GM12878 (cell line): ENCODE results near the gene SLC2A2. TPM values are rescaled to one million over a fixed set of nuclear protein-coding genes. Genes with fewer than 3 reads are reported as not detected.

Source experiments
- ATAC-seq: fragments of 200-7000 bp; cut with Tn5 transposase; 3 replicates; pipeline ENCODE4 v1.9.1; 2020; ENCODE audit warnings: mild to moderate bottlenecking, moderate library complexity
- BruUV-seq: library from RNA; stranded (reverse); fragments of 400-500 nt; replicated peaks from 2 replicates; lab custom pipeline; 2021; lab: Mats Ljungman, UMichigan
- CTCF ChIA-PET: fragments of 300-600 bp; sonication (Branson Sonifier 250); formaldehyde crosslinking; extraction: SDS; loops from one replicate; lab custom pipeline; 2021; ENCODE audit warnings: inconsistent platforms; lab: Yijun Ruan, JAX
- POLR2A ChIA-PET: fragments of 350-600 bp; formaldehyde crosslinking; extraction: SDS; loops from one replicate; lab custom pipeline; 2021; ENCODE audit warnings: inconsistent platforms; lab: Charles Lee
- RAD21 ChIA-PET: fragments of 300-600 bp; sonication (Branson Sonifier 250); formaldehyde crosslinking; loops from one replicate; lab custom pipeline; 2023; ENCODE audit warnings: antibody characterized with exemption; ENCODE audit not compliant: unreplicated experiment; lab: Charles Lee
- SMC1A ChIA-PET: fragments of 300-600 bp; sonication (Branson Sonifier 250); formaldehyde crosslinking; loops from one replicate; lab custom pipeline; 2023; ENCODE audit not compliant: unreplicated experiment, uncharacterized antibody; lab: Charles Lee
- DNase-seq: peaks from one replicate; pipeline ENCODE4 v3.0.0-alpha.2; 2011; ENCODE audit warnings: low read depth, low spot score
- FAIRE-seq: peaks from 3 replicates; lab custom pipeline; 2011; peaks lifted over from hg19 to GRCh38; lab: Jason Lieb, UNC
- H2AFZ ChIP-seq: 2 replicates; pipeline ENCODE4 v1.6.0; 2011; ENCODE audit warnings: low read depth, low read length, control low read depth; ENCODE audit not compliant: control insufficient read depth
- H3K27ac ChIP-seq: 2 replicates; pipeline ENCODE4 v1.5.1; 2011; ENCODE audit warnings: control low read depth; ENCODE audit not compliant: control insufficient read depth, insufficient read depth
- H3K27me3 ChIP-seq, 2 experiments: replicated peaks in 1 of 2; 2 replicates each; pipeline versions ENCODE4 v1.6.0 to v1.6.1; 2011; ENCODE audit warnings: low read length in 1 of 2; ENCODE audit not compliant: control insufficient read depth in 2 of 2, insufficient read depth in 2 of 2
- H3K36me3 ChIP-seq, 2 experiments: 2 replicates each; pipeline ENCODE4 v1.5.1; 2011; ENCODE audit warnings: low read length in 1 of 2; ENCODE audit not compliant: control insufficient read depth in 2 of 2, insufficient read depth in 2 of 2
- H3K4me1 ChIP-seq: 2 replicates; pipeline ENCODE4 v1.6.1; 2011; ENCODE audit warnings: mild to moderate bottlenecking, low read length, moderate library complexity, mixed read lengths; ENCODE audit not compliant: control insufficient read depth, insufficient read depth
- H3K4me2 ChIP-seq: 2 replicates; pipeline ENCODE4 v1.6.0; 2011; ENCODE audit warnings: control low read depth; ENCODE audit not compliant: control insufficient read depth, insufficient read depth
- H3K4me3 ChIP-seq: fragments of 200-600 bp; sonication (generic); 2 replicates; pipeline ENCODE4 v1.5.1; 2016
- H3K79me2 ChIP-seq: 2 replicates; pipeline ENCODE4 v1.6.0; 2011; ENCODE audit warnings: low read length; ENCODE audit not compliant: control insufficient read depth, insufficient read depth
- H3K9ac ChIP-seq: 2 replicates; pipeline ENCODE4 v1.8.0; 2011; ENCODE audit warnings: low read length, control low read depth, mixed read lengths; ENCODE audit not compliant: control insufficient read depth, insufficient read depth
- H3K9me3 ChIP-seq: replicated peaks from 3 replicates; pipeline ENCODE4 v1.5.1; 2011; ENCODE audit warnings: mild to moderate bottlenecking, low read length; ENCODE audit not compliant: control insufficient read depth, insufficient read depth
- H4K20me1 ChIP-seq: 2 replicates; pipeline ENCODE4 v1.6.0; 2011; ENCODE audit not compliant: control insufficient read depth, insufficient read depth
- BCL11A ChIP-seq: IDR thresholded peaks from 2 replicates; pipeline ENCODE4 v1.6.1; 2011; ENCODE audit warnings: low read depth, low read length
- CHD1 ChIP-seq: IDR thresholded peaks from 2 replicates; pipeline ENCODE4 v1.6.1; 2012; ENCODE audit warnings: low read depth, low read length, improper control_type of control experiment
- FOXM1 ChIP-seq: IDR thresholded peaks from 2 replicates; pipeline ENCODE4 v1.6.1; 2012; ENCODE audit warnings: low read depth, mild to moderate bottlenecking, inconsistent platforms, low read length, moderate library complexity
- MTA3 ChIP-seq: IDR thresholded peaks from 2 replicates; pipeline ENCODE4 v1.6.1; 2012; ENCODE audit warnings: low read length, inconsistent platforms, borderline replicate concordance
- POLR2AphosphoS5 ChIP-seq: IDR thresholded peaks from 2 replicates; pipeline ENCODE4 v1.6.1; 2011; ENCODE audit warnings: mild to moderate bottlenecking, low read length, inconsistent platforms
- RUNX3 ChIP-seq: IDR thresholded peaks from 2 replicates; pipeline ENCODE4 v1.6.1; 2012; ENCODE audit warnings: low read length, inconsistent platforms
- WGBS: methylation state at CpG from one replicate; pipeline ENCODE4 v1.1.6; 2016; ENCODE audit warnings: low lambda C conversion rate; ENCODE audit not compliant: insufficient replicate concordance, insufficient coverage; ENCODE audit errors: missing lambda C conversion rate; 5-methylcytosine and 5-hydroxymethylcytosine counted together
- in situ Hi-C: fragments of 300-500 bp; cut with MboI; formaldehyde crosslinking; loops from 9 replicates; pipeline ENCODE4 v1.14.3; 2018; ENCODE audit warnings: mixed read lengths
- intact Hi-C: fragments of 100-400 bp; cut with micrococcal nuclease; formaldehyde crosslinking; loops from one replicate; pipeline ENCODE4 v1.14.2; 2022; ENCODE audit not compliant: unreplicated experiment
- polyA plus RNA-seq, 11 experiments: library from polyadenylated mRNA; depleted of rRNA in 4 of 11; unstranded in 6 of 11; stranded (reverse) in 5 of 11; fragments of >200 nt; fragmentation: Nextera tagmentation in 4 of 11; fragmentation: Illumina TruSeq in 1 of 11; extraction: Ambion mirVana in 4 of 11; extraction: Trizol in 1 of 11; gene quantifications; 1 replicate in 1 of 11; 2 replicates in 10 of 11; pipeline versions ENCODE4 v1.2.1 to v1.2.3, GENCODE V29; 2011 to 2016; ENCODE audit warnings: inconsistent platforms in 2 of 11, missing spikeins in 2 of 11, low read depth in 1 of 11
- total RNA-seq, 4 experiments: library from RNA; depleted of rRNA in 3 of 4; stranded (reverse); fragments of >200 nt in 3 of 4; fragmentation: Illumina TruSeq in 1 of 4; extraction: Trizol in 1 of 4; gene quantifications; 2 replicates each; pipeline versions ENCODE4 v1.2.1 to v1.2.3, GENCODE V29; 2013 to 2021
- TF ChIP-seq, protein P1 (sequence below): fragments of 450-650 bp; IDR thresholded peaks from 2 replicates; pipeline ENCODE4 v1.6.1; 2017; ENCODE audit warnings: mild to moderate bottlenecking, moderate library complexity
- TF ChIP-seq, protein P2 (sequence below): IDR thresholded peaks from 2 replicates; pipeline ENCODE4 v1.6.1; 2012; ENCODE audit warnings: mild to moderate bottlenecking, low read depth, low read length
- TF ChIP-seq, protein P3 (sequence below): fragments of 450-650 bp; IDR thresholded peaks from 2 replicates; pipeline ENCODE4 v1.6.1; 2018; ENCODE audit warnings: mild to moderate bottlenecking, low read depth, moderate library complexity; ENCODE audit not compliant: partially characterized antibody
- TF ChIP-seq, protein P4 (sequence below): IDR thresholded peaks from 2 replicates; pipeline ENCODE4 v1.6.1; 2011; ENCODE audit warnings: low read depth, mild to moderate bottlenecking, low read length, moderate library complexity, borderline replicate concordance; ENCODE audit errors: extremely low read depth

SLC2A2 gene
- total and polyA plus RNA-seq, 10 of the 15 experiments (the other 5 are each of a cell fraction or from before 2014, with no cell fraction given), result 0.04 to 0.10 (median 0.04) TPM; not detected in 7

DNA sequence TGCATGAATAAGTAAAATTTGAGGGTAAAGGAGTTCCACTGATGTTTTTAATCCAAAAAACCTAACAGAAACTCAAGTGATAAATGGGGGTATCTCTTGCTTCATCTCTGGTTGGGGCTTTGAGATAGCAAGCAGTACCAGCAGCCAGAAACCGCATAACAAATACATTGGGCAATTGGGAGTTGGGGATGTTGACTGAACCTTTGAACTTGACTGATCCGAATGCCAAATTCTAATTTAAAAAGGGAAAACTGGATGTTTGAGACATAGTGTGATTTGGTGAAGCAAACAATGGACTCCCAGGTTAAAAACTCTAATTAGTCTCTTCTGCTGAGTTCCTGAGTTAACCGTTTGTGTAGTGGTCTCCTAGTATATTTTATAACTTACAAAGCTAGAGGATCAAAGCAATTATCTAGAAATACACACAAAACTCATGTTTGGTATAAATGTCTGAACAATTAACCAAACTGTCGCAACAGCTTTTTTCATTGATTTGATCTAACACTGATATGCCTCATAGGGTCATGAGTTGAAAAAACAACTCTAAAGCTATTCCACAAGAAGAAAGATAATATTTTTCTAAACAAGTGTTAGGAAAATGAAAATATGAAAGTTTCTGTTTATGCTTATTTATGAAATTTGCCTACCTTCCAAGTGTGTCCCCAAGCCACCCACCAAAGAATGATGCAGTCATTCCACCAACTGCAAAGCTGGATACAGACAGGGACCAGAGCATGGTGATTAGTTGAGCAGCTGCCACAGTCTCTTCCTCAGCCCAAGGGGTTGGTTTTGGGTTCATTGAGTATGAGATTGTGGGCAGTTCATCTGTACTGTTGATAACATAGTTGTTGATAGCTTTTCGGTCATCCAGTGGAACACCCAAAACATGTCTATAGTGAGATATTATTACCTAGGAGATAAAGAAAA is 12.4 kb downstream of the SLC2A2 start:
- TF ChIP-seq POLR2AphosphoS5 (no peak), BCL11A (no peak), CHD1 (no peak), MTA3 (no peak), FOXM1 (no peak), RUNX3 (no peak)
- TF ChIP-seq, protein P1, sequence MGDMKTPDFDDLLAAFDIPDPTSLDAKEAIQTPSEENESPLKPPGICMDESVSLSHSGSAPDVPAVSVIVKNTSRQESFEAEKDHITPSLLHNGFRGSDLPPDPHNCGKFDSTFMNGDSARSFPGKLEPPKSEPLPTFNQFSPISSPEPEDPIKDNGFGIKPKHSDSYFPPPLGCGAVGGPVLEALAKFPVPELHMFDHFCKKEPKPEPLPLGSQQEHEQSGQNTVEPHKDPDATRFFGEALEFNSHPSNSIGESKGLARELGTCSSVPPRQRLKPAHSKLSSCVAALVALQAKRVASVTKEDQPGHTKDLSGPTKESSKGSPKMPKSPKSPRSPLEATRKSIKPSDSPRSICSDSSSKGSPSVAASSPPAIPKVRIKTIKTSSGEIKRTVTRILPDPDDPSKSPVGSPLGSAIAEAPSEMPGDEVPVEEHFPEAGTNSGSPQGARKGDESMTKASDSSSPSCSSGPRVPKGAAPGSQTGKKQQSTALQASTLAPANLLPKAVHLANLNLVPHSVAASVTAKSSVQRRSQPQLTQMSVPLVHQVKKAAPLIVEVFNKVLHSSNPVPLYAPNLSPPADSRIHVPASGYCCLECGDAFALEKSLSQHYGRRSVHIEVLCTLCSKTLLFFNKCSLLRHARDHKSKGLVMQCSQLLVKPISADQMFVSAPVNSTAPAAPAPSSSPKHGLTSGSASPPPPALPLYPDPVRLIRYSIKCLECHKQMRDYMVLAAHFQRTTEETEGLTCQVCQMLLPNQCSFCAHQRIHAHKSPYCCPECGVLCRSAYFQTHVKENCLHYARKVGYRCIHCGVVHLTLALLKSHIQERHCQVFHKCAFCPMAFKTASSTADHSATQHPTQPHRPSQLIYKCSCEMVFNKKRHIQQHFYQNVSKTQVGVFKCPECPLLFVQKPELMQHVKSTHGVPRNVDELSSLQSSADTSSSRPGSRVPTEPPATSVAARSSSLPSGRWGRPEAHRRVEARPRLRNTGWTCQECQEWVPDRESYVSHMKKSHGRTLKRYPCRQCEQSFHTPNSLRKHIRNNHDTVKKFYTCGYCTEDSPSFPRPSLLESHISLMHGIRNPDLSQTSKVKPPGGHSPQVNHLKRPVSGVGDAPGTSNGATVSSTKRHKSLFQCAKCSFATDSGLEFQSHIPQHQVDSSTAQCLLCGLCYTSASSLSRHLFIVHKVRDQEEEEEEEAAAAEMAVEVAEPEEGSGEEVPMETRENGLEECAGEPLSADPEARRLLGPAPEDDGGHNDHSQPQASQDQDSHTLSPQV, result no peak
- TF ChIP-seq, protein P2, sequence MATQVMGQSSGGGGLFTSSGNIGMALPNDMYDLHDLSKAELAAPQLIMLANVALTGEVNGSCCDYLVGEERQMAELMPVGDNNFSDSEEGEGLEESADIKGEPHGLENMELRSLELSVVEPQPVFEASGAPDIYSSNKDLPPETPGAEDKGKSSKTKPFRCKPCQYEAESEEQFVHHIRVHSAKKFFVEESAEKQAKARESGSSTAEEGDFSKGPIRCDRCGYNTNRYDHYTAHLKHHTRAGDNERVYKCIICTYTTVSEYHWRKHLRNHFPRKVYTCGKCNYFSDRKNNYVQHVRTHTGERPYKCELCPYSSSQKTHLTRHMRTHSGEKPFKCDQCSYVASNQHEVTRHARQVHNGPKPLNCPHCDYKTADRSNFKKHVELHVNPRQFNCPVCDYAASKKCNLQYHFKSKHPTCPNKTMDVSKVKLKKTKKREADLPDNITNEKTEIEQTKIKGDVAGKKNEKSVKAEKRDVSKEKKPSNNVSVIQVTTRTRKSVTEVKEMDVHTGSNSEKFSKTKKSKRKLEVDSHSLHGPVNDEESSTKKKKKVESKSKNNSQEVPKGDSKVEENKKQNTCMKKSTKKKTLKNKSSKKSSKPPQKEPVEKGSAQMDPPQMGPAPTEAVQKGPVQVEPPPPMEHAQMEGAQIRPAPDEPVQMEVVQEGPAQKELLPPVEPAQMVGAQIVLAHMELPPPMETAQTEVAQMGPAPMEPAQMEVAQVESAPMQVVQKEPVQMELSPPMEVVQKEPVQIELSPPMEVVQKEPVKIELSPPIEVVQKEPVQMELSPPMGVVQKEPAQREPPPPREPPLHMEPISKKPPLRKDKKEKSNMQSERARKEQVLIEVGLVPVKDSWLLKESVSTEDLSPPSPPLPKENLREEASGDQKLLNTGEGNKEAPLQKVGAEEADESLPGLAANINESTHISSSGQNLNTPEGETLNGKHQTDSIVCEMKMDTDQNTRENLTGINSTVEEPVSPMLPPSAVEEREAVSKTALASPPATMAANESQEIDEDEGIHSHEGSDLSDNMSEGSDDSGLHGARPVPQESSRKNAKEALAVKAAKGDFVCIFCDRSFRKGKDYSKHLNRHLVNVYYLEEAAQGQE, result no peak
- TF ChIP-seq, protein P3, sequence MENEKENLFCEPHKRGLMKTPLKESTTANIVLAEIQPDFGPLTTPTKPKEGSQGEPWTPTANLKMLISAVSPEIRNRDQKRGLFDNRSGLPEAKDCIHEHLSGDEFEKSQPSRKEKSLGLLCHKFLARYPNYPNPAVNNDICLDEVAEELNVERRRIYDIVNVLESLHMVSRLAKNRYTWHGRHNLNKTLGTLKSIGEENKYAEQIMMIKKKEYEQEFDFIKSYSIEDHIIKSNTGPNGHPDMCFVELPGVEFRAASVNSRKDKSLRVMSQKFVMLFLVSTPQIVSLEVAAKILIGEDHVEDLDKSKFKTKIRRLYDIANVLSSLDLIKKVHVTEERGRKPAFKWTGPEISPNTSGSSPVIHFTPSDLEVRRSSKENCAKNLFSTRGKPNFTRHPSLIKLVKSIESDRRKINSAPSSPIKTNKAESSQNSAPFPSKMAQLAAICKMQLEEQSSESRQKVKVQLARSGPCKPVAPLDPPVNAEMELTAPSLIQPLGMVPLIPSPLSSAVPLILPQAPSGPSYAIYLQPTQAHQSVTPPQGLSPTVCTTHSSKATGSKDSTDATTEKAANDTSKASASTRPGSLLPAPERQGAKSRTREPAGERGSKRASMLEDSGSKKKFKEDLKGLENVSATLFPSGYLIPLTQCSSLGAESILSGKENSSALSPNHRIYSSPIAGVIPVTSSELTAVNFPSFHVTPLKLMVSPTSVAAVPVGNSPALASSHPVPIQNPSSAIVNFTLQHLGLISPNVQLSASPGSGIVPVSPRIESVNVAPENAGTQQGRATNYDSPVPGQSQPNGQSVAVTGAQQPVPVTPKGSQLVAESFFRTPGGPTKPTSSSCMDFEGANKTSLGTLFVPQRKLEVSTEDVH, result no peak
- TF ChIP-seq, protein P4, sequence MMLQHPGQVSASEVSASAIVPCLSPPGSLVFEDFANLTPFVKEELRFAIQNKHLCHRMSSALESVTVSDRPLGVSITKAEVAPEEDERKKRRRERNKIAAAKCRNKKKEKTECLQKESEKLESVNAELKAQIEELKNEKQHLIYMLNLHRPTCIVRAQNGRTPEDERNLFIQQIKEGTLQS, result no peak
- FAIRE-seq, result no peak
- ChIA-PET POLR2A (no interaction called here), RAD21 (no interaction called here), SMC1A (interaction anchor here (0.9 to 1.3 kb wide), 3 partner anchors 9 to 47 kb away, joined by 3 to 4 read pairs (median 3); no protein-coding TSS in a partner anchor), CTCF (interaction anchor here (0.6 to 4.7 kb wide), 7 partner anchors 15 to 838 kb away, joined by 3 to 21 read pairs (median 3); no protein-coding TSS in a partner anchor)
- H4K20me1 ChIP-seq, result no peaks in the 10 kb centered on the region
- H3K36me3 ChIP-seq, result no peaks in the 10 kb centered on the region
- H3K79me2 ChIP-seq, result no peaks in the 10 kb centered on the region
- H3K27me3 ChIP-seq, result no peaks in the 10 kb centered on the region
- 67% methylated on average over 5 of the region's 5 CpGs for WGBS
- H2AFZ ChIP-seq, result no peak overlapping the region
- no peaks in the 10 kb centered on the region for H3K4me1 ChIP-seq
- H3K4me3 ChIP-seq, result no peak overlapping the region
- no TSS peak for BruUV-seq
- no peak overlapping the region for H3K4me2 ChIP-seq
- H3K27ac ChIP-seq, result no peak overlapping the region
- intact Hi-C loops (loop anchor here (5.0 kb wide), 1 partner anchor 42 kb away; no protein-coding TSS in a partner anchor), in situ Hi-C loops (no loop called here)
- DNase-seq, result no peak
- no peak overlapping the region for H3K9ac ChIP-seq
- no peak for ATAC-seq
- no peaks in the 10 kb centered on the region for H3K9me3 ChIP-seq
